ENCODE data around the gene METTL3.

The METTL3 gene

GRCh38 chr14:21526672-21527317 is 15.7 kb upstream of the METTL3 start:
- FAIRE-seq = no peak

- FAIRE-seq = no peak
These were observed 15.0 kb upstream of the METTL3 start, which contains the start of gene SALL2 for GRCh38 chr14:21525962-21526671. Gene SALL2 (minus strand): TSS chr14:21526346. CDS start chr14:21526127, 219 bp downstream.

- FAIRE-seq = no peak
These were observed 14.4 kb upstream of the METTL3 start for GRCh38 chr14:21525571-21525961.

- FAIRE-seq = no peak
These were observed 13.7 kb upstream of the METTL3 start for GRCh38 chr14:21524575-21525490.

- no peak for FAIRE-seq
These were observed 12.1 kb upstream of the METTL3 start for GRCh38 chr14:21523203-21523602.

GRCh38 chr14:21521501-21521900 is 10.4 kb upstream of the METTL3 start:
- no peak for FAIRE-seq

GRCh38 chr14:21520767-21521166 is 9.6 kb upstream of the METTL3 start:
- FAIRE-seq = no peak

GRCh38 chr14:21518725-21519124 is 7.6 kb upstream of the METTL3 start:
- FAIRE-seq = no peak

GRCh38 chr14:21514341-21514740 is 3.2 kb upstream of the METTL3 start:
- FAIRE-seq = no peak

- FAIRE-seq = no peak
These were observed 1.6 kb downstream of the METTL3 start for GRCh38 chr14:21509432-21510143.

- no peak for FAIRE-seq
These were observed 4.6 kb downstream of the METTL3 start for GRCh38 chr14:21506557-21506956.

- no peak for FAIRE-seq
These were observed 6.1 kb downstream of the METTL3 start for GRCh38 chr14:21505012-21505553.

GRCh38 chr14:21503376-21503775 is 7.8 kb downstream of the METTL3 start:
- no peak for FAIRE-seq

GRCh38 chr14:21501568-21501967 is 9.6 kb downstream of the METTL3 start:
- no peak for FAIRE-seq

- no peak for FAIRE-seq
These were observed 12.3 kb downstream of the METTL3 start for GRCh38 chr14:21498540-21499526.

GRCh38 chr14:21496453-21496852 is 14.7 kb downstream of the METTL3 start:
- FAIRE-seq = no peak

GRCh38 chr14:21494902-21495762 is 16.0 kb downstream of the METTL3 start:
- FAIRE-seq = no peak

- FAIRE-seq = no peak
These were observed 24.5 kb downstream of the METTL3 start for GRCh38 chr14:21486640-21487087.

GRCh38 chr14:21476925-21477681 is 34.0 kb downstream of the METTL3 start, which contains the start of the genes RAB2B and TOX4:
Gene RAB2B (minus strand): TSS chr14:21476959. CDS start chr14:21476872, 87 bp downstream.
Gene TOX4 (plus strand): TSS chr14:21477195. CDS start chr14:21477279, 84 bp downstream.
- no peak for FAIRE-seq
